ENCODE results near the gene PTEN.

Gene PTEN

DNA sequence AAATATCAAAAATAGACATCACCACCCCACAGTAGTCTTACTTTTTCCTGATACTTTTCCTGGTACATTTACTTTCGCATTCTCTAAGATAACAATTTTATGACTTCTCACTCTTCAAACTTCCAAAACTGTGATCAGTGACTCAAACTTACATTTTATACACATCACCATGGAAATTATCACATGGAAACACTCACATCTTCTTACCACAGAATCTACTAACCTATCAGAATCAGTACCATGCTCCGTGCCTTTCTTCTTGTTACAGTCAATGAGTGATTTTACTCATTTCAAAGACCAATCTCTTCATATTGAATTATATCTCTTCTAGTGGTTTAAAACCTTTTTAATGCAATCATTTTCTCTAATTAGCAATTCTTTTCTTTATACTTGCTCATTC, 120.3 kb downstream of the PTEN start:
- DNase-seq, result no peak

DNA sequence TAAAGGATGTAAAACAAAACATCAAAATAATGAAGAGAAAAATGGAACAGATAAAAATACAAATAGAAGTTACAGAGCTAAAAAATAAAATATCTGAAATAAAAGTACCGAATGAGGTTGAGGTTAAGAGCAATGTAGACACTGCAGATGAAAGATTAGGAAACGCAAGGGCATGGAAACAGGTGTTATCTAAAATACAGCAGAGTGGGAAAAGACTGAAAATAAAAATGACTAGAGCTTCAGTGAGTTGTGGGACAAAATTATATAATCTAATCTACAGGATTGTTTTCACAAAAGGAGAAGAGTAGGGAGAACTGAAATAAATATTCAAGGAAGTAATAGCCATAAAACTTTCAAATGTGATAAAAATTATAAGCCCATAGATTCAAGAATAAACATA, 123.8 kb downstream of the PTEN start:
- DNase-seq, result no peak

DNA sequence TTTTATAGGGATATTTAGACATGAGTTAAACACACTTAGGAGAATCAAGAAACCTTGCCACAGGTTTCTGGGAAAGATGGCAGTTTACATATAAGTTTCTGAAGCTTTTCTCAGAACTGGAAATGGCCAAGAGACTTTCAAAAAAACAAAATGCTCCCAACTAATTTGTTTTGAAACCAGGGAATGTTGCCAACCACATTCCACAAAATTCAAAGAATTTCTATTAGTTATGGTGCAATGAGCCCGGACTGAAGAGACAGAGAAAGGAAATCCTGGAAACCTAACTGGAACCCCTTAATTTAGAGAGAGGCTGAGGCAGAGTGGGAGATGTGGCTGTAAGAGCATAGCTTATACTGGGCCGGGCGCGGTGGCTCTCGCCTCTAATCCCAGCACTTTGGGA, 128.5 kb downstream of the PTEN start:
- DNase-seq, result no peak

DNA sequence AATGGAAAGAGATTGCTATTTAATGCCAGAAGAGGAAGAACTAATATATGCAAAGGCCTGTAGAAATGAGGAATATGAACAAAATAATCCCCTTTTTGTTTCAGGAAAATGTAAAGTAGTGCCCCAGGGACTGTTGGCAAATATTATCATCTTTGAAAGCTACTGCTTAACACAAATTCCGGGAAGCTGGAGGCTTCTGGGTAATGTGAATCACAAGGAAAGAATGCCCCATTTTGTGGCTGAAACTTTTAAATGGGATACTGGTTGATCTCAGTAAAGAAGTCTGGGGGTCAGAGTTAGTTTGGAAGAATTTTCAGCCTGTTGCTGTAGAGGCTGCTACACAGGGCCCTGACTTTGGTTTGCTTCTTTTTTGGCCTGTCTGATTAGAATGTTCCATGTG, 141.0 kb downstream of the PTEN start:
- no peak for DNase-seq

DNA sequence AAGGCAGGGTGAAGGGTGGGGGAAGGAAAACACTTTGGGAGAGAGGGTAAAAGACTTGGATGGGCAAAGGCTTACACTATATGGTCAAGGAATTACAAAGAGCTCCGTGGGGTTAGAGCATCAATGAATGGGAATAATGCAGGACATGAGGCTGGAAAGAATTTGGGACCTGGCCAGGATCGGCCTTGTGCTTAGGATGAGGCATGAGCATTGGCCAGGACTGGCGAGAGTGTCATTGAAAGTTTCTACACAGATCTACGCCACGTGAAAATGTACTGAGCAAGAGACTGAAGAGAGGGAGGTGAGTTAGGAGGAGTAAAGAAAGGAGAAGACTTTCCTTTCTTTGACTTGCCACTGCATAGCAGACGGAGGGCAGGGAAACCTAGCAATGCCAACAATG, 142.8 kb downstream of the PTEN start:
- no peak for DNase-seq

DNA sequence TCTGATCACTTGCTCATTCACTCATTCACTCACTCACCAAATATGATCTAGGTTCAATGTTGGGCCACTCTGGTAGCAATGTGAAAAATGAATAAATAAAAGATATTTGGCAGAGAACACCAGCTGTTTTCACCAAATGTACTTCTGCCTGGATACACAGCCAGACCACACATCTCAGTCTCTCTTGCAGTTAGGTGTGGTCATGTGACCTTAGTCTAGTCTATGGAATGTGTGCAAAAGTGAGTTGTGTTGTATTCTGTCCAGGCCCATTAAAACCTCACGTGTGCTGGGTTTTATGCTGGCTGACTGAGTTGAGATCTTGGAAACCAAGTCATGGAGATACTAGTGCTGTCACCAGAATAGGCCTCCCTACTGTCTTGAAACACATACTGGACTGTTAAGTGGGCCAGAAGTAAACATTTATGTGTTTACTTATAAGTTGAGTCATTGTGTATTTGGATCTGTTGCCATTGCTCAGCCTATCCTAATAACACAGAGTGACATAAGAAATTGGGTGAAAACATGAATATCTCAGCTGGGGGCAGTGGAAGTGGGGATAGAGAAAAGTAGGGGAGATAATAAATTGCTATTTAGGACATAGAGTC, 145.5 kb downstream of the PTEN start:
- no peak for DNase-seq

DNA sequence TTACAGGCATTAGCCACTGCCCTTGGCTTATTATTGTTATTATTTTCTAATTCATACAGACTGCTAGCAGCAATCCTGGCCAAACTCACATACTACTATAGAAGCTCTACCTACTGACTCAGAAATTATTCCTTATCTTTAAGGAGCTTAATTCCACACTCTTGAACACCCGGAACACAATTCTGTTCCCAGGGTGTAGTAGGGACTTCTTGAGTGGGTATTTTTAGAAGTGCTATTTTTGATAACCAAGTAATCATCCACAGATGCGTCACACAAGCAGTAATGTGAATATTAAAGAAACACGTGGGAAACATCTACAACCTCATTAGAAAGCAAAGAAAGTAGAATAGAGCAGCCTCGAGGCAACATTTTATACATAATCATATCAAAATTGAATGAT, 149.2 kb downstream of the PTEN start:
- no peak for DNase-seq

DNA sequence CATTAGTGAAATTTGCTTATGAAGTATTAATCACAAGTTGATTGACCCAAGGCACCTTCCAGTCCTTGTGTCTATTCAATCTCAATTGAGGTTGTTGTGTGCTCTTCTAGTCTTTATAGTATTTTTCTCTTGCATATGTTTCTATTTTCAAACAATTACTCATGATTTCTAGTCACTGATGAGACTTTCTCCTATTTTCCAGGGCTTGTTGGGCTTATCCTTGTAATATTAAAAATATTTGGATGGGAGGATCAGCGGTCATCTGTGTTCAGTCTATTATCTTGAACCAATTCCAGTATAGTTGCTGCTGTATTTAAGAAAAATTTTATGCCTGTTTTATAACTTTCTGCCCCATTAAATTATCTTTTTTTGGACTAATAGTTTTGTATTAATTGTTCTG, 154.4 kb downstream of the PTEN start:
- no peak for DNase-seq

DNA sequence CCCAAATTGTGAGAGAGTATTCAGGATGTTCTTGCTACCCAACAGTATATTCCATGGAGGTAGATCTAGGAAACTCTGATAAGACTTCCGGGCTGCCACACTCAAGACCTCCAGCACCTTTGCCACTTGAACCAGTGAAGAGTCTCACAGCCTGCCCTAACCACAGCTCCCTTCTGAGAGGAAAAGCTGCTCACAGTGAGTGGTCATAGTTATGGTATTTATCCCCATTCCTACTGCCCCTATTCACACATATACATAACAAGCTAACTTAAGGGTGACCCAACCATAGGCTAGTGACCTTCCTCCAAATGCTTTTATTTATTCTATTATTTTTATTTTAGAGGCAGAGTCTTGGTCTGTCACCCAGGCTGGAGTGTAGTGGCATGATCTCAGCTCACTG, 156.3 kb downstream of the PTEN start:
- no peak for DNase-seq
